ENCODE data around the gene TMEM185A.
"Not testable (repeated sequence)": the region's sequence is repeated elsewhere in the genome, so short reads cannot be mapped to it uniquely, and the experiment has no call there.

TMEM185A gene

DNA sequence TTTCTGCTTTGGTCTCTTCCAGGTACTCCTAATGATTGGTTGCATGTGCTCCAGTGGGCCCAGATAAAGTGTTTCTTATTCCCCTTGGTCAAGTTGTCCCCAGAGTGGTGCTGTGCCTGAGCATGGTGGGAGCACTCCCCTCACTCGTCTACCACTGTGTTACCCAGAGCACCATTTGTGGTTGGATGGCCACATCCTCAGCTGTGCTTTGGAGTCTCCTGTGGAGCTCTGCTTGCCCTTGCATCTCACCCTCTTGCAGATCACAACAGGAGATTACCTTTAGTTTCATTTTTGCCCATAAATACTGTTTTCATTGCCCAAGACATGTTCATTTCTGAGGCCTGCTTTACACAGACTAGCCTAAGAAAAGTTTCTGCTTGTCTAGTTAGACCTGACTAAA lies 81.1 kb downstream of the TMEM185A start:
- not testable (repeated sequence) for DNase-seq

DNA sequence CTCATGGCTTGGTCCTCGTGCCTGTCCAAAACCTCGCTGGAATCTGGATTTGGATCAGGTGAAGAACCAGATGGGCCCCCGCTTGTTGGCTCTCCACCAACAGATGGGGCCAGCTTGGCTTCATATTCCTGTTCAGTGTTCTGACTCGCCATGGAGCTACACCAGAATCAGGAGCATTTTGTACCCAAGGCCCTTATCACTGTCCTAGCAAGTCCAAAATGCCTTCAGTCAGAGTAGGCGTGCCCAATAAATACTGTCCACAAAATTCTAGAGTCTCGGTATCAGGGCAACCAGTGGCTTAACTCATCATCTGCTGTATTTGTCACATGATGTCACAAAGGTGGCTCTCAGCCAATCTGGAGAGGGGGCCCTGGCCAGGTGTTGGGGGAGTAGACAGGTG lies 81.9 kb downstream of the TMEM185A start, which contains the start of gene HSFX3:
Gene HSFX3 (minus strand): TSS at position 224 of the 400 bp plus-strand sequence. CDS start 72 bp downstream, at position 152.
- not testable (repeated sequence) for DNase-seq

DNA sequence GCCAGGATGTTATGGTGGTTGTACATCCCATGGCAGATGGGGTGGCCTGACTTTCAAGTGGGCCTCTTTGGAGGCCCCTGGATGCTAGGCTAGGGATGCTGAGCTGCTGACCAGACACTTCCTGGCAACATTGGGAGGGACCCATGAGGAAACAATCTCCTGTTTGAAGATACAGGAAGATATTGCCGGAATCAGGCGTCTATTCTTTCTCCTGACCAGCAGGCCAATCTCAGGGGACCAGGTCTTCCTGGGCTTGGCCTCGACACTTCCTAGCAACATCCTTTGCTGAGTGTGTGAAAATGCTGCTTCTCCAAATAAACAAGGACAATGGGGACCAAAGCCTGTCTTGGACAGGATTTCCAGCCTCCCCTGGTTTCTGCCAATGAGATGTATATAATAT lies 83.8 kb downstream of the TMEM185A start:
- not testable (repeated sequence) for DNase-seq

DNA sequence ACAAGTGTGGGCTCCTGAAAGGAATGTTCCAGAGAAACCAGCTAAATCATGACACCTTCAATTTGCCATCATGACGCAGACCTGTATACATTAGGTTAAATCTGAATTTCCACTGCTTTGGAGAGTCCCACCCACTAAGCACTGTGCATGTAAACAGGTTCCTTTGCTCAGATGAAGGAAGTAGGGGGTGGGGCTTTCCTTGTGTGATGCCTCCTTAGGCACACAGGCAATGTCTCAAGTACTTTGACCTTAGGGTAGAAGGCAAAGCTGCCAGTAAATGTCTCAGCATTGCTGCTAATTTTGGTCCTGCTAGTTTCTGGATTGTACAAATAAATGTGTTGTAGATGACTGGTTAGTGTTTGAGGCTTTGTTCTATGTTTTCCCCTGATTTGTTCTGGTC lies 84.6 kb downstream of the TMEM185A start:
- not testable (repeated sequence) for DNase-seq

All from cerebellar nuclear complex (tissue), 1 donor.